ENCODE measurements around the gene CCNL1.
"Not testable (repeated sequence)": the region's sequence is repeated elsewhere in the genome, so short reads cannot be mapped to it uniquely, and the experiment has no call there.

The CCNL1 gene

GRCh38 chr3:157159762-157160657, at the start of gene CCNL1:
CCNL1 (minus strand) TSS chr3:157160147; CDS start chr3:157160094, 53 bp downstream.
- DNase-seq (ENCODE audit: low read depth), result peak; percentile 96

- peak; percentile 19 for DNase-seq (ENCODE audit: low read depth)
Measured at GRCh38 chr3:157204880-157205279, 44.9 kb upstream of the CCNL1 start.

- DNase-seq (ENCODE audit: low read depth), result peak; percentile 56
Measured at GRCh38 chr3:157204431-157204830, 44.5 kb upstream of the CCNL1 start.

- DNase-seq (ENCODE audit: low read depth), result peak; percentile 40
Measured at GRCh38 chr3:157201648-157202278, 41.8 kb upstream of the CCNL1 start.

- DNase-seq (ENCODE audit: low read depth), result no peak
Measured at GRCh38 chr3:157199841-157200240, 39.9 kb upstream of the CCNL1 start.

- DNase-seq (ENCODE audit: low read depth), result no peak
Measured at GRCh38 chr3:157195965-157196364, 36.0 kb upstream of the CCNL1 start.

GRCh38 chr3:157191149-157191548, 31.2 kb upstream of the CCNL1 start:
- DNase-seq (ENCODE audit: low read depth), result not testable (repeated sequence)

GRCh38 chr3:157190380-157190872, 30.5 kb upstream of the CCNL1 start:
- DNase-seq (ENCODE audit: low read depth), result no peak

GRCh38 chr3:157188391-157188790, 28.4 kb upstream of the CCNL1 start:
- no peak for DNase-seq (ENCODE audit: low read depth)

GRCh38 chr3:157182879-157183278, 22.9 kb upstream of the CCNL1 start:
- peak; percentile 7 for DNase-seq (ENCODE audit: low read depth)

- DNase-seq (ENCODE audit: low read depth), result no peak
Measured at GRCh38 chr3:157180262-157180661, 20.3 kb upstream of the CCNL1 start.

GRCh38 chr3:157179365-157179803, 19.4 kb upstream of the CCNL1 start:
- DNase-seq (ENCODE audit: low read depth), result no peak

- not testable (repeated sequence) for DNase-seq (ENCODE audit: low read depth)
Measured at GRCh38 chr3:157178503-157179364, 18.8 kb upstream of the CCNL1 start.

GRCh38 chr3:157177801-157178453, 18.0 kb upstream of the CCNL1 start:
- DNase-seq (ENCODE audit: low read depth), result not testable (repeated sequence)

GRCh38 chr3:157176934-157177333, 17.0 kb upstream of the CCNL1 start:
- no peak for DNase-seq (ENCODE audit: low read depth)

GRCh38 chr3:157175691-157176507, 16.0 kb upstream of the CCNL1 start:
- peak; percentile 22 for DNase-seq (ENCODE audit: low read depth)

- DNase-seq (ENCODE audit: low read depth), result peak; percentile 100
Measured at GRCh38 chr3:157174649-157175498, 14.9 kb upstream of the CCNL1 start.

- peak; percentile 26 for DNase-seq (ENCODE audit: low read depth)
Measured at GRCh38 chr3:157174290-157174648, 14.3 kb upstream of the CCNL1 start.

GRCh38 chr3:157173343-157173742, 13.4 kb upstream of the CCNL1 start:
- not testable (repeated sequence) for DNase-seq (ENCODE audit: low read depth)

- DNase-seq (ENCODE audit: low read depth), result no peak
Measured at GRCh38 chr3:157172746-157173145, 12.8 kb upstream of the CCNL1 start.

Measured in amniotic epithelial cell (primary cell).